GM19328 (cell line): ENCODE results near the gene TDRD12.
"Not testable (repeated sequence)": the region's sequence is repeated elsewhere in the genome, so short reads cannot be mapped to it uniquely, and the experiment has no call there.

ENCODE experiments used
- ATAC-seq: cut with Tn5 transposase; IDR thresholded peaks from one replicate; pipeline ENCODE4 v1.9.1; 2021; ENCODE audit warnings: mild to moderate bottlenecking, moderate library complexity; ENCODE audit not compliant: unreplicated experiment

Gene TDRD12

GRCh38 chr19:32865326-32865725 lies 145.8 kb downstream of the TDRD12 start:
- ATAC-seq, result no peak

GRCh38 chr19:32866061-32866460 lies 146.5 kb downstream of the TDRD12 start:
- no peak for ATAC-seq

- no peak for ATAC-seq
These were observed 147.1 kb downstream of the TDRD12 start for GRCh38 chr19:32866564-32867265.

GRCh38 chr19:32867436-32867835 lies 147.9 kb downstream of the TDRD12 start:
- not testable (repeated sequence) for ATAC-seq

GRCh38 chr19:32868206-32868950 lies 148.8 kb downstream of the TDRD12 start:
- no peak for ATAC-seq

GRCh38 chr19:32869369-32869965 lies 149.9 kb downstream of the TDRD12 start, which contains the start of gene SLC7A9:
TSS of gene SLC7A9 (minus strand) at chr19:32869767. CDS start at chr19:32868534, 1,233 bp downstream.
- ATAC-seq, result no peak

GRCh38 chr19:32869966-32870573 lies 150.5 kb downstream of the TDRD12 start:
- ATAC-seq, result no peak

- no peak for ATAC-seq
These were observed 151.4 kb downstream of the TDRD12 start for GRCh38 chr19:32870981-32871451.

GRCh38 chr19:32872391-32872790 lies 152.8 kb downstream of the TDRD12 start:
- no peak for ATAC-seq

- ATAC-seq, result no peak
These were observed 153.8 kb downstream of the TDRD12 start for GRCh38 chr19:32873247-32873959.

GRCh38 chr19:32874605-32875004 lies 155.0 kb downstream of the TDRD12 start:
- no peak for ATAC-seq

- ATAC-seq, result no peak
These were observed 155.9 kb downstream of the TDRD12 start for GRCh38 chr19:32875428-32875827.

- ATAC-seq, result no peak
These were observed 156.8 kb downstream of the TDRD12 start for GRCh38 chr19:32876236-32876918.

- ATAC-seq, result no peak
These were observed 157.3 kb downstream of the TDRD12 start for GRCh38 chr19:32876919-32877285.
